SK-N-MC (cell line): ENCODE results near the gene MAP1B.

ENCODE experiments used
- EZH2 ChIP-seq: fragments of 200-600 bp; sonication (generic); IDR thresholded peaks from one replicate; pipeline ENCODE4 v1.6.1; 2017; ENCODE audit warnings: antibody characterized with exemption
- FOXP2 ChIP-seq: optimal IDR thresholded peaks from 2 replicates; pipeline ENCODE3; 2011; ENCODE audit warnings: mild to moderate bottlenecking, moderate library complexity; ENCODE audit not compliant: insufficient read depth; ENCODE audit errors: extremely low read length, control extremely low read depth
- POLR2AphosphoS5 ChIP-seq: IDR thresholded peaks from 2 replicates; pipeline ENCODE4 v1.6.1; 2012; ENCODE audit warnings: mild to moderate bottlenecking, low read depth, low read length, borderline replicate concordance

DNA sequence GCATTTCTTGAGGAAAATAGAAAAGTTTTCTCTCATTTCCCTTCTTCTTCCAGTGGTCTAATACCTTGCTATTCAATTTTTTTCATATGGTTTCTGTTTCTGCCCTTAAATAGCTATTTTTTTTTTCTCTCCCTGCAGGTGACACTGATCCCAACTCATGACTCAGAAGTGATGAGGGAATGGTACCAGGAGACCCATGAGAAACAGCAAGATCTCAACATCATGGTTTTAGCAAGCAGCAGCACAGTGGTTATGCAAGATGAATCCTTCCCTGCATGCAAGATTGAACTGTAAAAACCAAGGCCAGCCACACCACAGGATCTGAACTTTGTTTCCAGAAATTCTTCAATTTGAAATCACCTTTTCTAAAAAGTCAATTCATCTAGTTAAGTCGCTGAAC, 97.7 kb downstream of the MAP1B start:
- TF ChIP-seq EZH2 (no peak), POLR2AphosphoS5 (no peak), FOXP2 (no peak)
